Measurements from ENCODE around the gene MDN1.
"Not testable (repeated sequence)": the region's sequence is repeated elsewhere in the genome, so short reads cannot be mapped to it uniquely, and the experiment has no call there.

DNA sequence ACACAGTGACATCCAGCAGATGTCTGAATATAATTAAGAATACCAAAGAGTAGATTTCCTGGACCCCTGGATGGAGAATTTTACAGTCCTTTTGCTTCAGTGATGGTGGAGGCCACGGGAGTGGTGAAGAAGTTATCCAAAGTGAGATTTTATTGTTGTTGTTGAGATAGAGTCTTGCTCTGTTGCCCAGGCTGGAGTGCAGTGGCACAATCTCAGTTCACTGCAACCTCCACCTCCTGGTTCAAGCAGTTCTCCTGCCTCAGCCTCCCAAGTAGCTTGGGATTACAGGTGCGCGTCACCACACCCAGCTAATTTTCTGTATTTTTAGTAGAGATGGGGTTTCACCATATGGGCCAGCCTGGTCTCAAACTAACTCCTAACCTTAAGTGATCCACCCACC lies 178.0 kb downstream of the MDN1 start:
- TF ChIP-seq, protein P1, sequence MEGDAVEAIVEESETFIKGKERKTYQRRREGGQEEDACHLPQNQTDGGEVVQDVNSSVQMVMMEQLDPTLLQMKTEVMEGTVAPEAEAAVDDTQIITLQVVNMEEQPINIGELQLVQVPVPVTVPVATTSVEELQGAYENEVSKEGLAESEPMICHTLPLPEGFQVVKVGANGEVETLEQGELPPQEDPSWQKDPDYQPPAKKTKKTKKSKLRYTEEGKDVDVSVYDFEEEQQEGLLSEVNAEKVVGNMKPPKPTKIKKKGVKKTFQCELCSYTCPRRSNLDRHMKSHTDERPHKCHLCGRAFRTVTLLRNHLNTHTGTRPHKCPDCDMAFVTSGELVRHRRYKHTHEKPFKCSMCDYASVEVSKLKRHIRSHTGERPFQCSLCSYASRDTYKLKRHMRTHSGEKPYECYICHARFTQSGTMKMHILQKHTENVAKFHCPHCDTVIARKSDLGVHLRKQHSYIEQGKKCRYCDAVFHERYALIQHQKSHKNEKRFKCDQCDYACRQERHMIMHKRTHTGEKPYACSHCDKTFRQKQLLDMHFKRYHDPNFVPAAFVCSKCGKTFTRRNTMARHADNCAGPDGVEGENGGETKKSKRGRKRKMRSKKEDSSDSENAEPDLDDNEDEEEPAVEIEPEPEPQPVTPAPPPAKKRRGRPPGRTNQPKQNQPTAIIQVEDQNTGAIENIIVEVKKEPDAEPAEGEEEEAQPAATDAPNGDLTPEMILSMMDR (IDR thresholded peaks at IDR 0.05; ENCODE audit: low read length), result not testable (repeated sequence)
- not testable (repeated sequence) for TF ChIP-seq EZH2 (optimal IDR thresholded peaks at IDR 0.05; ENCODE audit: low read depth, low read length)
